B cell (primary cell): ENCODE measurements around the gene RPS10. TPM values are rescaled to one million over a fixed set of nuclear protein-coding genes. Genes with fewer than 3 reads are reported as not detected.

Source experiments
- ATAC-seq: fragments of 200-7000 bp; cut with Tn5 transposase; one replicate; pipeline ENCODE4 v1.10.0; 2021; ENCODE audit warnings: low read depth, mild to moderate bottlenecking, moderate number of reproducible peaks, moderate library complexity
- CTCF ChIA-PET: fragments of 350-600 bp; sonication (Branson Sonifier 250); formaldehyde crosslinking; loops from one replicate; lab custom pipeline; 2021; ENCODE audit warnings: antibody characterized with exemption, inconsistent platforms; lab: Charles Lee
- POLR2A ChIA-PET: fragments of 350-600 bp; sonication (Branson Sonifier 250); formaldehyde crosslinking; loops from one replicate; lab custom pipeline; 2021; ENCODE audit warnings: antibody characterized with exemption; lab: Charles Lee
- DNase-seq: peaks from one replicate; pipeline ENCODE4 v3.0.0; 2013
- H2AFZ ChIP-seq: 2 replicates; pipeline ENCODE4 v1.6.1; 2012; ENCODE audit warnings: mild to moderate bottlenecking, low read depth, low read length; ENCODE audit not compliant: insufficient read depth, poor library complexity, severe bottlenecking
- H3K27ac ChIP-seq, 2 donors: 1 replicate in 1 of 2; 2 replicates in 1 of 2; pipeline ENCODE4 v1.5.1; 2012 to 2013; ENCODE audit warnings: low read length in 2 of 2, mild to moderate bottlenecking in 2 of 2, moderate library complexity in 1 of 2
- H3K27me3 ChIP-seq, 4 experiments: fragments of 200-600 bp in 1 of 4; sonication (generic) in 1 of 4; replicated peaks in 1 of 4; 1 replicate in 2 of 4; 2 replicates in 2 of 4; pipeline versions ENCODE4 v1.6.1 to v1.7.0; 2013 to 2016; ENCODE audit warnings: low read length in 3 of 4, mild to moderate bottlenecking in 2 of 4, mixed read lengths in 1 of 4, moderate library complexity in 1 of 4; ENCODE audit not compliant: insufficient read depth in 4 of 4, control insufficient read depth in 3 of 4; ENCODE audit errors: control extremely low read depth in 1 of 4
- H3K36me3 ChIP-seq, 2 experiments: replicated peaks in 1 of 2; 1 replicate in 1 of 2; 2 replicates in 1 of 2; pipeline versions ENCODE4 v1.6.1 to v1.7.1; 2013; ENCODE audit warnings: low read length in 1 of 2; ENCODE audit not compliant: insufficient read depth in 2 of 2, control insufficient read depth in 1 of 2; ENCODE audit errors: control extremely low read depth in 1 of 2, extremely low read depth in 1 of 2
- H3K4me1 ChIP-seq, 2 donors: fragments of 200-600 bp in 1 of 2; sonication (generic) in 1 of 2; 1 replicate in 1 of 2; 2 replicates in 1 of 2; pipeline versions ENCODE4 v1.5.1 to v1.6.1; 2013 to 2017; ENCODE audit warnings: low read length in 2 of 2; ENCODE audit not compliant: control insufficient read depth in 2 of 2, insufficient read depth in 2 of 2
- H3K4me2 ChIP-seq: replicated peaks from 2 replicates; pipeline ENCODE3; 2012; ENCODE audit warnings: mild to moderate bottlenecking, low read depth, low read length; ENCODE audit not compliant: poor library complexity, severe bottlenecking
- H3K4me3 ChIP-seq, 5 experiments: fragments of 200-600 bp in 1 of 5; sonication (generic) in 1 of 5; 1 replicate in 3 of 5; 2 replicates in 2 of 5; pipeline versions ENCODE4 v1.5.1 to v1.7.0; 2011 to 2016; ENCODE audit warnings: low read length in 4 of 5, mild to moderate bottlenecking in 4 of 5, low read depth in 2 of 5, control low read depth in 1 of 5, moderate library complexity in 1 of 5; ENCODE audit not compliant: insufficient read depth in 1 of 5; ENCODE audit errors: control extremely low read depth in 1 of 5, extremely low read depth in 1 of 5
- H3K79me2 ChIP-seq: fragments of 200-600 bp; sonication (generic); one replicate; pipeline ENCODE4 v1.6.0; 2016; ENCODE audit warnings: low read length; ENCODE audit not compliant: control insufficient read depth, insufficient read depth
- H3K9ac ChIP-seq: fragments of 200-600 bp; sonication (generic); 2 replicates; pipeline ENCODE4 v1.6.1; 2017; ENCODE audit warnings: mild to moderate bottlenecking, low read length, moderate library complexity
- H3K9me3 ChIP-seq, 3 donors: one replicate each; pipeline versions ENCODE4 v1.6.1 to v1.7.1; 2013; ENCODE audit warnings: low read length in 2 of 3; ENCODE audit not compliant: control insufficient read depth in 2 of 3, insufficient read depth in 1 of 3; ENCODE audit errors: control extremely low read depth in 1 of 3
- H4K20me1 ChIP-seq: 2 replicates; pipeline ENCODE4 v1.6.0; 2012; ENCODE audit warnings: mild to moderate bottlenecking, low read length; ENCODE audit not compliant: insufficient read depth, control insufficient read depth, poor library complexity, severe bottlenecking
- H3K27ac Mint-ChIP-seq: one replicate; pipeline ENCODE4 v1.8.0; 2021; ENCODE audit warnings: mixed read lengths
- H3K27me3 Mint-ChIP-seq: one replicate; pipeline ENCODE4 v1.8.0; 2021; ENCODE audit warnings: mixed read lengths
- H3K4me1 Mint-ChIP-seq: one replicate; pipeline ENCODE4 v1.8.0; 2021; ENCODE audit warnings: mixed read lengths
- H3K4me3 Mint-ChIP-seq: one replicate; pipeline ENCODE4 v1.8.0; 2021; ENCODE audit warnings: mixed read lengths
- H3K9me3 Mint-ChIP-seq: one replicate; pipeline ENCODE4 v1.8.0; 2022; ENCODE audit warnings: mixed read lengths; ENCODE audit not compliant: insufficient read depth
- CTCF ChIP-seq: fragments of 200-600 bp; IDR thresholded peaks from one replicate; pipeline ENCODE4 v1.8.0; 2022; ENCODE audit warnings: antibody characterized with exemption, mild to moderate bottlenecking
- EZH2 ChIP-seq: IDR thresholded peaks from 2 replicates; pipeline ENCODE4 v1.6.1; 2012; ENCODE audit warnings: borderline replicate concordance, low read depth, mild to moderate bottlenecking, moderate library complexity, low read length; ENCODE audit not compliant: insufficient read depth, poor library complexity, severe bottlenecking
- WGBS: methylation state at CpG from one replicate; pipeline ENCODE4 v1.1.5; 2013; ENCODE audit warnings: missing lambda C conversion rate; ENCODE audit not compliant: insufficient coverage; 5-methylcytosine and 5-hydroxymethylcytosine counted together
- intact Hi-C: fragments of 100-400 bp; cut with micrococcal nuclease; formaldehyde crosslinking; loops from one replicate; pipeline ENCODE4 v1.10.0; 2022
- polyA plus RNA-seq: library from polyadenylated mRNA; depleted of rRNA; stranded (reverse); fragments of >200 nt; gene quantifications from 2 replicates; pipeline ENCODE4 v1.2.3, GENCODE V29; 2012
- total RNA-seq, 2 donors: library from RNA; stranded (reverse); fragments of 120-200 nt in 1 of 2; gene quantifications; 1 replicate in 1 of 2; 2 replicates in 1 of 2; pipeline versions ENCODE4 v1.2.3 to v1.2.4, GENCODE V29; 2013 to 2022

The RPS10 gene
- total and polyA plus RNA-seq, 2 donors (not counting 1 experiment from before 2014, with no cell fraction given) = 2,707 to 6,226 TPM

- Histone ChIP-seq H3K36me3 (peaks cover 0 to 1% of the 10 kb centered on the region in 2 experiments), H3K4me3 (no peak overlapping the region), H3K4me1 (peaks cover 15 to 28% of the 10 kb centered on the region in 2 donors), H3K9ac (no peak overlapping the region), H3K79me2 (peaks cover 97% of the 10 kb centered on the region), H2AFZ (no peak overlapping the region), H3K27ac (no peak overlapping the region), H4K20me1 (peaks cover 36% of the 10 kb centered on the region), H3K27me3 (no peaks in the 10 kb centered on the region), H3K4me2 (no peak overlapping the region), H3K9me3 (no peaks in the 10 kb centered on the region)
- intact Hi-C loops = no loop called here
- Mint-ChIP-seq H3K9me3 (no peaks in the 10 kb centered on the region), H3K27ac (no peak overlapping the region), H3K27me3 (no peaks in the 10 kb centered on the region), H3K4me3 (no peak overlapping the region), H3K4me1 (peaks cover 48% of the 10 kb centered on the region)
- CTCF ChIA-PET = interaction anchor here (5.5 kb wide), 1 partner anchor 140 kb away, joined by 48 read pairs; the partner anchor contains the start of gene SMIM29
- DNase-seq (no peak), ATAC-seq (no peak)
- WGBS = no CpG with 5 or more reads among the region's 3 CpGs
- POLR2A ChIA-PET = no interaction called here
- no peak for TF ChIP-seq EZH2
- no peak for TF ChIP-seq CTCF
Observed at GRCh38 chr6:34389034-34389433, 36.8 kb downstream of the RPS10 start.

GRCh38 chr6:34388421-34388820 lies 37.4 kb downstream of the RPS10 start:
- ATAC-seq (no peak), DNase-seq (no peak)
- Histone ChIP-seq H3K79me2 (peaks cover 97% of the 10 kb centered on the region), H3K4me2 (no peak overlapping the region), H3K36me3 (peaks cover 0 to 1% of the 10 kb centered on the region in 2 experiments), H3K27me3 (no peaks in the 10 kb centered on the region), H3K27ac (no peak overlapping the region), H4K20me1 (peaks cover 39% of the 10 kb centered on the region), H3K4me1 (peaks cover 15 to 22% of the 10 kb centered on the region in 2 donors), H2AFZ (no peak overlapping the region), H3K4me3 (no peak overlapping the region), H3K9me3 (no peaks in the 10 kb centered on the region), H3K9ac (no peak overlapping the region)
- WGBS = 100% methylated on average over 1 of the region's 3 CpGs
- POLR2A ChIA-PET = no interaction called here
- CTCF ChIA-PET = interaction anchor here (5.5 kb wide), 1 partner anchor 139 kb away, joined by 48 read pairs; the partner anchor contains the start of gene SMIM29
- Mint-ChIP-seq H3K4me1 (peaks cover 48% of the 10 kb centered on the region), H3K27ac (no peak overlapping the region), H3K9me3 (no peaks in the 10 kb centered on the region), H3K27me3 (no peaks in the 10 kb centered on the region), H3K4me3 (no peak overlapping the region)
- intact Hi-C loops = no loop called here
- no peak for TF ChIP-seq EZH2
- no peak for TF ChIP-seq CTCF
